ENCODE data around the gene HEXA.

DNA sequence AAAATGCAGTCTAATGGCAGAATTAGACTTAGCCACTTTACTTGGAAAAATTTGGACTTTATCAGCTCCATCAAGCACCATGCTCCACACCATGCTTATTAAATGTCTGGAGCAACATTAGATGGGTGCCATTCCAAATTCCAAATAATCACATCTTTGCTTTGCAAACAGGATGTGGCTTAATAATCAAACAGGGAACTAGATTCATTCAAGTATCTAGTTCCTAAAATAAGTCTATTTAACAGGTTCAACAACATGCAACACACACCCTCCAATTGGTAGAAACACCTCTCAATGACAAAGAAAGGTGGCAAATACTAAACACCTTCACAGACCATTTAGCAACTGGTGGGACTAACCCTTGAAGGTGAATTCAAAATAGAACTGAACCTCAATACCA lies 3.5 kb downstream of the HEXA start:
- TF ChIP-seq, protein P1, sequence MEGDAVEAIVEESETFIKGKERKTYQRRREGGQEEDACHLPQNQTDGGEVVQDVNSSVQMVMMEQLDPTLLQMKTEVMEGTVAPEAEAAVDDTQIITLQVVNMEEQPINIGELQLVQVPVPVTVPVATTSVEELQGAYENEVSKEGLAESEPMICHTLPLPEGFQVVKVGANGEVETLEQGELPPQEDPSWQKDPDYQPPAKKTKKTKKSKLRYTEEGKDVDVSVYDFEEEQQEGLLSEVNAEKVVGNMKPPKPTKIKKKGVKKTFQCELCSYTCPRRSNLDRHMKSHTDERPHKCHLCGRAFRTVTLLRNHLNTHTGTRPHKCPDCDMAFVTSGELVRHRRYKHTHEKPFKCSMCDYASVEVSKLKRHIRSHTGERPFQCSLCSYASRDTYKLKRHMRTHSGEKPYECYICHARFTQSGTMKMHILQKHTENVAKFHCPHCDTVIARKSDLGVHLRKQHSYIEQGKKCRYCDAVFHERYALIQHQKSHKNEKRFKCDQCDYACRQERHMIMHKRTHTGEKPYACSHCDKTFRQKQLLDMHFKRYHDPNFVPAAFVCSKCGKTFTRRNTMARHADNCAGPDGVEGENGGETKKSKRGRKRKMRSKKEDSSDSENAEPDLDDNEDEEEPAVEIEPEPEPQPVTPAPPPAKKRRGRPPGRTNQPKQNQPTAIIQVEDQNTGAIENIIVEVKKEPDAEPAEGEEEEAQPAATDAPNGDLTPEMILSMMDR (IDR thresholded peaks at IDR 0.05): no peak
- TF ChIP-seq EZH2 (IDR thresholded peaks at IDR 0.05; ENCODE audit: borderline replicate concordance, insufficient read depth, low read depth, low read length, poor library complexity, severe bottlenecking): no peak
